ENCODE measurements around the gene MAGI3. TPM values are rescaled to one million over a fixed set of nuclear protein-coding genes. Genes with fewer than 3 reads are reported as not detected.

The MAGI3 gene
- total and polyA plus RNA-seq, 3 donors from 2014 or later, result 15.8 to 18.9 (median 18.8) TPM

GRCh38 chr1:113391649-113392271, 1.4 kb downstream of the MAGI3 start:
- no peaks in the 10 kb centered on the region for H3K4me1 ChIP-seq
- H3K9me3 ChIP-seq, result no peaks in the 10 kb centered on the region
- H3K27ac ChIP-seq, result peak overlapping the region; percentile 80 to 81
- WGBS, 2 donors, result 2 to 4% methylated on average over 9 of the region's 9 CpGs
- no peaks in the 10 kb centered on the region for H3K27me3 ChIP-seq
- H3K36me3 ChIP-seq (ENCODE audit: low read depth, missing control alignments), result no peaks in the 10 kb centered on the region
- DNase-seq, result no peak
- peak overlapping the region; percentile 85 to 97 for H3K4me3 ChIP-seq
- TF ChIP-seq POLR2A (IDR thresholded peaks at IDR 0.05), result no peak
- TF ChIP-seq, protein P1, sequence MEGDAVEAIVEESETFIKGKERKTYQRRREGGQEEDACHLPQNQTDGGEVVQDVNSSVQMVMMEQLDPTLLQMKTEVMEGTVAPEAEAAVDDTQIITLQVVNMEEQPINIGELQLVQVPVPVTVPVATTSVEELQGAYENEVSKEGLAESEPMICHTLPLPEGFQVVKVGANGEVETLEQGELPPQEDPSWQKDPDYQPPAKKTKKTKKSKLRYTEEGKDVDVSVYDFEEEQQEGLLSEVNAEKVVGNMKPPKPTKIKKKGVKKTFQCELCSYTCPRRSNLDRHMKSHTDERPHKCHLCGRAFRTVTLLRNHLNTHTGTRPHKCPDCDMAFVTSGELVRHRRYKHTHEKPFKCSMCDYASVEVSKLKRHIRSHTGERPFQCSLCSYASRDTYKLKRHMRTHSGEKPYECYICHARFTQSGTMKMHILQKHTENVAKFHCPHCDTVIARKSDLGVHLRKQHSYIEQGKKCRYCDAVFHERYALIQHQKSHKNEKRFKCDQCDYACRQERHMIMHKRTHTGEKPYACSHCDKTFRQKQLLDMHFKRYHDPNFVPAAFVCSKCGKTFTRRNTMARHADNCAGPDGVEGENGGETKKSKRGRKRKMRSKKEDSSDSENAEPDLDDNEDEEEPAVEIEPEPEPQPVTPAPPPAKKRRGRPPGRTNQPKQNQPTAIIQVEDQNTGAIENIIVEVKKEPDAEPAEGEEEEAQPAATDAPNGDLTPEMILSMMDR (IDR thresholded peaks at IDR 0.05), result no peak
- intact Hi-C loops (cut with DNase I; ENCODE audit: low total_unique reads), result no loop called here

DNA sequence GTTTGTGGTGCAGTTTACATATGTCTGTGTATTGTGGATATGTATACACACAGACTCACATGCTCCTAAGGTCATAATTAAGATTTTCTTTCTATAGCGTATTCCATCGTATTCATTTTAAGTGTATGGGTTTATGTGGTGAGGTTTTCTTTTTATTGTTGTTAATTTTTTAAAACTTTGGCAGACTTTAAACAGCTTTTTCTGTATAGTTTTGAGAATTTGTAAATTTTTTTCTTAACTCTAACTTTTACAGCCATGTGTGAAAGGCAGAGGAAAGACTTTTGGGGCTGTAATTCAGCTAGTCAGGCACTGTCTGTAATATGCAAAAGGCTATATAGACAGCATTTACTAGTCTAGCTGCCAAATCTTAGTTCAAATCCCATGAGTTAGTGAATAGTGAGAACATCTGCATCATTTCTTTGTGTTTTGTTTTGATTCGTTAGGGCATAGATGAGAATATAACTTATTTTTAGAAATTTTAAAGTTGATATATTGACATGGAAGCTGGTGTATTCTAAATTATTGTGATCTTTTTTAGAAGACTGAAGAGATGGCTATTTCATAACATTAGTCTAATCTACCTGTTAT, 2.3 kb downstream of the MAGI3 start:
- no peak for DNase-seq
- 29 to 36% methylated on average over 3 of the region's 3 CpGs for WGBS, 2 donors
- no peaks in the 10 kb centered on the region for H3K36me3 ChIP-seq (ENCODE audit: low read depth, missing control alignments)
- H3K9me3 ChIP-seq, result no peaks in the 10 kb centered on the region
- H3K4me3 ChIP-seq, result no peak overlapping the region
- H3K27me3 ChIP-seq, result no peaks in the 10 kb centered on the region
- TF ChIP-seq POLR2A (IDR thresholded peaks at IDR 0.05), result no peak
- TF ChIP-seq, protein P1 (IDR thresholded peaks at IDR 0.05), result no peak
- no peak overlapping the region for H3K27ac ChIP-seq
- intact Hi-C loops (cut with DNase I; ENCODE audit: low total_unique reads), result no loop called here
- H3K4me1 ChIP-seq, result no peaks in the 10 kb centered on the region

DNA sequence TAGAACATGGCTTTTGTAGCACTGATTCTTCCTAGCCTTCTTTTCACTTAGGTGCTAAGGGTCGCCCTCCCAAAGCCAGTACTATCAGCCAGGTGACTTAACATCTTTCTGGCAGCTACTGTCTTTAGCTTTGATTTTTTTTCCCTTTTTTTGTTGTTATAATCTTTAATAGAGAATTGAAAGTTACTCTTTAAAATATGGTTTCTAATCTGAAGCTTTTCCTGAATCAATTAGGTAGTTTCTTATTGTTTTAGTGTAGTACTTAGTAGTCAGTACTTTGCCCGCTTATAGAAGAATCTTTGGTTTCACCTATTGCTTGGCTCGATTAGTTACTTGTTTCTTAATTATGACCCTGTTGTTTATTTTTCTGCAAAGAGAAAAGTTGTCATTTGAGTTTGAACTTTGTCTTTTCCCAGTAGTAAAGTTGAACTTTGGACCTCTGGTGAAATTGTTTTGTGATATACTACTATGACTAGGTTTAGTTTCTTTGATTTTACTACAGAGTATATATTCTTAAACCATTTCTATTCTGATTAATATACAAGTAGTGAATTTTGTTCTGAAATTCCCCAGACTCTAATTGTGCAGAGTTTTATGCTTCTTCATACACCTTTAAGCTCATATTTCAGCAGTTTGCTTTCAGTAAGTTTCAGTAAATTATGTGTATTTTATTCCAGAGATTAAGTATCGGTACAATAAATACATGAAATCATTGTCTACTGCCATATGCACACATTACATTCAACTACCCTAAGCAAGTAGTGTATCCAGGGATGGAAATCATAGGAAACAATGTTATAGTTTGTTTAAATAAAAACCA, 3.9 kb downstream of the MAGI3 start:
- intact Hi-C loops (cut with DNase I; ENCODE audit: low total_unique reads), result no loop called here
- Histone ChIP-seq H3K4me1 (no peaks in the 10 kb centered on the region), H3K36me3 (ENCODE audit: low read depth, missing control alignments) (no peaks in the 10 kb centered on the region), H3K4me3 (no peak overlapping the region), H3K9me3 (no peaks in the 10 kb centered on the region), H3K27me3 (no peaks in the 10 kb centered on the region), H3K27ac (no peak overlapping the region)
- no peak for DNase-seq
- WGBS, 2 donors, result 63 to 78% methylated on average over 4 of the region's 4 CpGs
- no peak for TF ChIP-seq POLR2A (IDR thresholded peaks at IDR 0.05)
- TF ChIP-seq, protein P1 (IDR thresholded peaks at IDR 0.05), result no peak

DNA sequence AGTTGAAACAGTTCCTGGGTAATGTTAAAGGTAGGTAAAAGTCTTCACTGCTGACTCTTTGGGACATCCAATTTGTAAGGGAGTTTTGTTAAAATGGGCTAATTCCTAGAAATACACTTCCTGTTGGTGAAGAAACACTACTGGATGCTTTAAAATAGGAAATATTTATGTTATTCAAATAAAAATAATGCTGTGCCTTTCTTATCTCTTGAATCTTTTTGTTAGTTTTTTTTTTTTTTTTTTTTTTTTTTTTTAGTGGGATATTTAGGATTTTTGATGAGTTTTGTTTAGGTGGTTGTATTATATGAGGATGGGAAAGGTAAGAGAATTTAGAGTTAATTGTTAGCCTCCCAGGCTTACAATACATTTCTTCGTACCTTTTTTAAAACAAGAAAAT, 4.5 kb downstream of the MAGI3 start:
- H3K4me1 ChIP-seq, result no peaks in the 10 kb centered on the region
- H3K27ac ChIP-seq, result no peak overlapping the region
- WGBS, 2 donors, result 90 to 96% methylated on average over 1 of the region's 1 CpG
- no peak for DNase-seq
- H3K36me3 ChIP-seq (ENCODE audit: low read depth, missing control alignments), result no peaks in the 10 kb centered on the region
- intact Hi-C loops (cut with DNase I; ENCODE audit: low total_unique reads), result no loop called here
- TF ChIP-seq POLR2A (IDR thresholded peaks at IDR 0.05), result no peak
- TF ChIP-seq, protein P1 (IDR thresholded peaks at IDR 0.05), result no peak
- H3K4me3 ChIP-seq, result no peak overlapping the region
- no peaks in the 10 kb centered on the region for H3K27me3 ChIP-seq
- no peaks in the 10 kb centered on the region for H3K9me3 ChIP-seq
